NCI-H2196 treated with DMSO at 0.1 percent for 48 hours (cell line): Measurements from ENCODE around the gene SELENOT.

Experiments
- DNase-seq: peaks from one replicate; lab custom pipeline; 2025; ENCODE audit not compliant: unreplicated experiment; lab: John Stamatoyannopoulos, UW

Gene SELENOT

GRCh38 chr3:150662410-150663200 is 59.5 kb downstream of the SELENOT start:
- DNase-seq, result no peak

- no peak for DNase-seq
Observed at GRCh38 chr3:150663461-150663860, 60.3 kb downstream of the SELENOT start.

- DNase-seq, result no peak
Observed at GRCh38 chr3:150666167-150666566, 63.0 kb downstream of the SELENOT start.

GRCh38 chr3:150673966-150674365 is 70.8 kb downstream of the SELENOT start:
- DNase-seq, result no peak

GRCh38 chr3:150675587-150675986 is 72.5 kb downstream of the SELENOT start:
- DNase-seq, result no peak
